ENCODE results near the gene MREG.
"Not testable (repeated sequence)": the region's sequence is repeated elsewhere in the genome, so short reads cannot be mapped to it uniquely, and the experiment has no call there.

DNA sequence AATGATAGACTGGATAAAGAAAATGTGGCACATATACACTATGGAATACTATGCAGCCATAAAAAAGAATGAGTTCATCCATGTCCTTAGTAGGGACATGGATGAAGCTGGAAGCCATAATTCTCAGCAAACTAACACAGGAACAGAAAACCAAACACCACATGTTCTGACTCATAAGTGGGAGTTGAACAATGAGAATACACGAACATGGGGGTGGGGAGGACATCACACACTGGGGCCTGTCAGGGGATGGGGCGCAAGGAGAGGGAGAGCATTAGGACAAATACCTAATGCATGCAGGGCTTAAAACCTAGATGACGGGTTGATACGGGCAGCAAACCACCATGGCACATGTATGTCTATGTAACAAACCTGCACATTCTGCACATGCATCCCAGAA, 42.5 kb downstream of the MREG start:
- TF ChIP-seq, protein P1, sequence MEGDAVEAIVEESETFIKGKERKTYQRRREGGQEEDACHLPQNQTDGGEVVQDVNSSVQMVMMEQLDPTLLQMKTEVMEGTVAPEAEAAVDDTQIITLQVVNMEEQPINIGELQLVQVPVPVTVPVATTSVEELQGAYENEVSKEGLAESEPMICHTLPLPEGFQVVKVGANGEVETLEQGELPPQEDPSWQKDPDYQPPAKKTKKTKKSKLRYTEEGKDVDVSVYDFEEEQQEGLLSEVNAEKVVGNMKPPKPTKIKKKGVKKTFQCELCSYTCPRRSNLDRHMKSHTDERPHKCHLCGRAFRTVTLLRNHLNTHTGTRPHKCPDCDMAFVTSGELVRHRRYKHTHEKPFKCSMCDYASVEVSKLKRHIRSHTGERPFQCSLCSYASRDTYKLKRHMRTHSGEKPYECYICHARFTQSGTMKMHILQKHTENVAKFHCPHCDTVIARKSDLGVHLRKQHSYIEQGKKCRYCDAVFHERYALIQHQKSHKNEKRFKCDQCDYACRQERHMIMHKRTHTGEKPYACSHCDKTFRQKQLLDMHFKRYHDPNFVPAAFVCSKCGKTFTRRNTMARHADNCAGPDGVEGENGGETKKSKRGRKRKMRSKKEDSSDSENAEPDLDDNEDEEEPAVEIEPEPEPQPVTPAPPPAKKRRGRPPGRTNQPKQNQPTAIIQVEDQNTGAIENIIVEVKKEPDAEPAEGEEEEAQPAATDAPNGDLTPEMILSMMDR (IDR thresholded peaks at IDR 0.05), result not testable (repeated sequence)
- TF ChIP-seq POLR2AphosphoS5 (IDR thresholded peaks at IDR 0.05; ENCODE audit: insufficient read depth in 1 of 2, low read depth in 1 of 2); POLR2A (IDR thresholded peaks at IDR 0.05): not testable (repeated sequence)
